A673 (cell line): ENCODE results near the gene LCN1.

Experiments
- CTCF ChIP-seq: fragments of 300-800, 200-600 bp; sonication (generic); conservative IDR thresholded peaks from 2 replicates; pipeline ENCODE4 v1.5.1; 2017; ENCODE audit warnings: low read depth, mild to moderate bottlenecking, antibody characterized with exemption, low read length, moderate library complexity, mixed read lengths
- EZH2 ChIP-seq: fragments of 200-600 bp; sonication (generic); IDR thresholded peaks from 2 replicates; pipeline ENCODE4 v1.6.1; 2017; ENCODE audit warnings: borderline replicate concordance, low read depth, mild to moderate bottlenecking, mixed read lengths, antibody characterized with exemption, low read length; ENCODE audit not compliant: poor library complexity, severe bottlenecking

GRCh38 chr9:135524130-135524861 lies 3.1 kb downstream of the LCN1 start:
- TF ChIP-seq CTCF (no peak), EZH2 (no peak)
